ENCODE results near the gene TMEM52.

DNA sequence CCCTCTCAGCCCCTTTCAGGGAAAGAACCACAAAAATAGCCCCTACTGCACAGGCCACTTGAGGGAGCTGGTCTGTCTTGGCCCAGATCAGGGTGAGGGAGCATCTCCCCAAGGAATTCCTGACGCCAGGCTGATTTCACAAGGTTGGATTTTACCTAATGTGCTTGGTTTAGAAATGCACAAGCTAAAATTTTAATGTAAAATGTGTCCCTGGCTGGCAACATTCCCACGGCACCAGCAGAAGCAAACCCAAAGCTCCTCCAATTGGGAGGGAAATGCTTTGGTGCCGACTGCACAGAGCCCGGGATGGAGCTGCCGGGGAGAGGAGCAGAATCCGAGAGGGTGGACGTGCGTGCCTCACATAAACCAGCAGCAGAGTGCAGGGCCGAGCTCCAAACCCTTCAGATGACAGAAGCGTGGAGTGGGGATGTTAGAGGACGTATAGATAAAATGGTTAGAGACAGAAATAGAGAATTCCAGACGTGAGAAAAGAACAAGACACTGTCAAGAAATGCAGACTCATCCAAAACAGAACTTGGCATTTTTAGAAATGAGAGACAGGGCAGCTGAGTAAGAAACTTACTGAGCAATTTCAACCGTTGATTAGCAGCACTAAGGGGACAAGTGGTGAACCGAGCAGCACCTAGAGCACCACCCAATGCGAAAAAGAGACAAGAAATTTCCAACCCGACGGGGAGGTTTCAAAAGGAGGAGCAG, 41.6 kb upstream of the TMEM52 start:
- TF ChIP-seq EZH2 (IDR thresholded peaks at IDR 0.05; ENCODE audit: insufficient read depth, poor library complexity, severe bottlenecking) (peak; percentile 59), EZH2phosphoT487 (IDR thresholded peaks at IDR 0.05; ENCODE audit: insufficient read depth, low read depth) (no peak)
